ENCODE measurements around the gene CEP170B.

CEP170B gene

DNA sequence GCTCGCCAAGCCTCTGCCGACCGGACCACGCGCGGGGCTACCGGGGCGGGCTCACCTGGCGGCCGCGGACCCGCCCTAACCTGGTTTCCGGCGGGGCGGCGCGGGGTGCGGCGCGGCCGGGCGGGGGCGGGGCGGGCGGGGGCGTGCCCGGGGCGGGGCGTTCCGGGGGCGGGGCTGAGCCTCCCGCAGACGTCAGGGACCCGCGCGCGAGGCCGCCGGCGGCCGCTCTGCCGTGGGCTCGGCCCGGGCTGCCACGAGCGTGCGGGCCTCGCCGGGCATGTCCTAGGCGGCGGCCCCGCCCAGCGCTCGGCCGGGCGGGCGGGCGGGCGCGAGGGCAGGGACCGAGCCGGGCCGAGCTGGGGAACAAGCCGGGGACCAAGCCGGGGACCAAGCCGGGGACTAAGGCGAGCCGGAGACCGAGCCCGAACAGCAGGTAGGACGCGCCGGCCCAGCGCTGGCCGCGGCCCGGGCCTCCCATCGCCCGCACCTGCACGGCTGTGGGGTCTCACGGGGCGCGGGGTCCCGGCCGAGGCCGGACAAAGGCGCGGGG lies at the start of gene CEP170B:
TSS of gene CEP170B (plus strand) at position 188 of the 550 bp plus-strand sequence. CDS start 3,183 bp downstream, outside the sequence.
- H3K36me3 ChIP-seq (ENCODE audit: control insufficient read depth, insufficient read depth, low read length): peaks cover 7% of the 10 kb centered on the region
- peaks cover 6% of the 10 kb centered on the region; the same call in 1 of the 2 replicates for H3K4me1 ChIP-seq (ENCODE audit: control insufficient read depth, insufficient read depth, low read length)
- peak within 1 kb of the TSS; percentile 81 for H3K27ac ChIP-seq (ENCODE audit: low read depth, low read length)
- H3K4me3 ChIP-seq (ENCODE audit: low read depth, low read length): peak within 1 kb of the TSS; percentile 81
- no peaks in the 10 kb centered on the region; the same call in 1 of the 2 replicates for H3K9me3 ChIP-seq (ENCODE audit: control insufficient read depth, insufficient read depth, low read length)
- peaks cover 5% of the 10 kb centered on the region; the same call in 1 of the 2 replicates for H3K27me3 ChIP-seq (ENCODE audit: control insufficient read depth, insufficient read depth, low read length)
- peak within 1 kb of the TSS; percentile 64 for H3K9ac ChIP-seq (ENCODE audit: low read depth, low read length)

DNA sequence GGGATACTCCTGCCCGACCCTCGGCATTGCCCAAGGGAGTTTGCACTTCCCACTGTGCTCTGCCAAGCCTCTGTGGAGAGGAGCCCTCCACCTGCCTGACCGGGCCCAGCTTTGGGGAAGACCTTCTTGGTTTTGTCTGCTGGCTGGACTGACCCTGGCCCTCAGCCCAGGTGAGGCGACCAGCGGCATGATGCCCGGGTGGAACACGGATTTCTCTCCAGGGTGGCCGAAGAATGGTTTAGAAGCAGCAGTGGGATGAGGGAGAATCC lies 48.5 kb upstream of the CEP170B start:
- peak overlapping the region; percentile 89 for H3K9ac ChIP-seq (ENCODE audit: low read depth, low read length)
- peak overlapping the region; percentile 83 for H3K27ac ChIP-seq (ENCODE audit: low read depth, low read length)
- no peaks in the 10 kb centered on the region for H3K36me3 ChIP-seq (ENCODE audit: control insufficient read depth, insufficient read depth, low read length)
- no peaks in the 10 kb centered on the region for H3K9me3 ChIP-seq (ENCODE audit: control insufficient read depth, insufficient read depth, low read length)
- peak overlapping the region; percentile 78 for H3K4me3 ChIP-seq (ENCODE audit: low read depth, low read length)
- H3K27me3 ChIP-seq (ENCODE audit: control insufficient read depth, insufficient read depth, low read length): no peaks in the 10 kb centered on the region
- peaks cover 6% of the 10 kb centered on the region; the same call in 1 of the 2 replicates for H3K4me1 ChIP-seq (ENCODE audit: control insufficient read depth, insufficient read depth, low read length)

GRCh38 chr14:104817930-104818713 lies 46.9 kb upstream of the CEP170B start:
- no peak overlapping the region for H3K27ac ChIP-seq (ENCODE audit: low read depth, low read length)
- H3K36me3 ChIP-seq (ENCODE audit: control insufficient read depth, insufficient read depth, low read length): no peaks in the 10 kb centered on the region
- no peaks in the 10 kb centered on the region for H3K27me3 ChIP-seq (ENCODE audit: control insufficient read depth, insufficient read depth, low read length)
- H3K9me3 ChIP-seq (ENCODE audit: control insufficient read depth, insufficient read depth, low read length): no peaks in the 10 kb centered on the region
- H3K4me1 ChIP-seq (ENCODE audit: control insufficient read depth, insufficient read depth, low read length): peaks cover 6% of the 10 kb centered on the region; the same call in 1 of the 2 replicates
- H3K9ac ChIP-seq (ENCODE audit: low read depth, low read length): no peak overlapping the region
- no peak overlapping the region for H3K4me3 ChIP-seq (ENCODE audit: low read depth, low read length)

DNA sequence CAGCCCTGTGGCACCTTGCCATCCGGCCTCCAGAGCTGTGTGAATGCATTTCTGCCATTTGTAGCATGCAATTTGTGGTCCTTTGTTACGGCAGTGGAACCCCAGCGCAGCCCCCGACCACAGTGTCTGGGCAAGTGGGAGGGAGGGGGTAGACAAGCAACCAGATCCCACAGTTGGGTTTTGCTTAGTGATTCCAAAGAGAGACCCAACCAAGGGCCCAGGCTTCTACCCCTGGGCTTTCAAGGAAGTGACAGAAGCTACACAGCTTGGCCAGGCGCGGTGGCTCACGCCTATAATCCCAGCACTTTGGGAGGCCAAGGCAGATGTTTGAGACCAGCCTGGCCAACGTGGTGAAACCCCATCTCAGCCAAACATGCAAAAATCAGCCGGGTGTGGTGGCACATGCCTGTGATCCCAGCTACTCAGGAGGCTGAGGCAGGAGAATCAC lies 46.3 kb upstream of the CEP170B start:
- H3K4me1 ChIP-seq (ENCODE audit: control insufficient read depth, insufficient read depth, low read length): peaks cover 6% of the 10 kb centered on the region; the same call in 1 of the 2 replicates
- H3K27me3 ChIP-seq (ENCODE audit: control insufficient read depth, insufficient read depth, low read length): no peaks in the 10 kb centered on the region
- H3K4me3 ChIP-seq (ENCODE audit: low read depth, low read length): no peak overlapping the region
- H3K27ac ChIP-seq (ENCODE audit: low read depth, low read length): no peak overlapping the region
- no peaks in the 10 kb centered on the region for H3K9me3 ChIP-seq (ENCODE audit: control insufficient read depth, insufficient read depth, low read length)
- H3K36me3 ChIP-seq (ENCODE audit: control insufficient read depth, insufficient read depth, low read length): no peaks in the 10 kb centered on the region
- no peak overlapping the region for H3K9ac ChIP-seq (ENCODE audit: low read depth, low read length)

DNA sequence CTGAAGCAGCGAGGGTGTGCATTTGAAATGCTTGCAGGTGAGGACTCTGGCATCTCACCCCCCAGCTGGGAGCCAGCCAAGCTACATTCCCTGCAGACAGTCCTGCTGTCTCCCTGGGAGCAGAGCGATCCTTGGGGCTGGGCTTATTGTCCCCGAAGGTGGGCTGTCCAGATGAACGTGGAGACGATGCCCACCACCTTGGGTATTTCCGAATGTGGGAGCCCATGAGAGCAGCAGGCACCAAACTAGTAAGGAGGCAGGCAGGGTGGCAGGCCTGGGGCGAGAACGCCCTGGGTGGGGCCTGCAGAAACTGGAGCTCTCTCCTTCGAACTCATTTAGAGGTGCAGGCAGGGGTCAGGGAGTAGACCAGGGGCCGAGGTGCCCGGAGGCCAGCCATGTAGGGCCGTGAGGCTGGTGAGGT lies 45.7 kb upstream of the CEP170B start:
- H3K36me3 ChIP-seq (ENCODE audit: control insufficient read depth, insufficient read depth, low read length): no peaks in the 10 kb centered on the region
- H3K27me3 ChIP-seq (ENCODE audit: control insufficient read depth, insufficient read depth, low read length): peaks cover 4% of the 10 kb centered on the region
- H3K27ac ChIP-seq (ENCODE audit: low read depth, low read length): no peak overlapping the region
- no peak overlapping the region for H3K4me3 ChIP-seq (ENCODE audit: low read depth, low read length)
- no peaks in the 10 kb centered on the region for H3K9me3 ChIP-seq (ENCODE audit: control insufficient read depth, insufficient read depth, low read length)
- H3K9ac ChIP-seq (ENCODE audit: low read depth, low read length): no peak overlapping the region
- peaks cover 6% of the 10 kb centered on the region; the same call in 1 of the 2 replicates for H3K4me1 ChIP-seq (ENCODE audit: control insufficient read depth, insufficient read depth, low read length)

DNA sequence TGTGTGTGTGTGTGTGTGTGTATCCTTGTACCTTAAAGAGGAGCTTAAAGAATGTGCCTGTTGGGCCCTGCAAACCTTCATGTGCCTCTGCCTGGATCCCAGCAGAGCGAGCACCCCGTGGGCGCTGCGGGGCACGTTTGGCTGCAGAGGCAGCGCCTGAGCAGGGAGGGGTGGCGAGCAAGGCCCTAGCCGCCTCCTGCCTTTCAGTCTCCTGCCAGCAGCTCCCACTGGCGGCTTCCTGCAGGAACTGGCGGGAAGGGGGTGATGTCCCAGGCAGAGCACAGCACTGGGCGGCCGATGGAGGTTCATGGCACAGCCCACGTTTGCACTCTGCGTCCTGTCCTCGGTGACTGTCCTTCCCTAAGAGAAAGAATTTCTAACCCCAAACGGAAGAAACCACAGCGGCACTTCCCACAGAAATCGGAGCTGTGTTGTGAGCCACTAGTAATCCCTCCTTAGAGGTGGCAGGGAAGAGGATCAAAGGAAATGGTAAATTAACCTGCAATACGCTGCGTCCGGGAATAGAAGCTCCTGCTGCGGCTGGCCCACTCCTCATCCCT lies 44.3 kb upstream of the CEP170B start:
- peaks cover 17% of the 10 kb centered on the region for H3K27me3 ChIP-seq (ENCODE audit: control insufficient read depth, insufficient read depth, low read length)
- H3K9ac ChIP-seq (ENCODE audit: low read depth, low read length): no peak overlapping the region
- H3K27ac ChIP-seq (ENCODE audit: low read depth, low read length): no peak overlapping the region
- no peaks in the 10 kb centered on the region for H3K36me3 ChIP-seq (ENCODE audit: control insufficient read depth, insufficient read depth, low read length)
- H3K4me3 ChIP-seq (ENCODE audit: low read depth, low read length): no peak overlapping the region
- peaks cover 6% of the 10 kb centered on the region; the same call in 1 of the 2 replicates for H3K4me1 ChIP-seq (ENCODE audit: control insufficient read depth, insufficient read depth, low read length)
- H3K9me3 ChIP-seq (ENCODE audit: control insufficient read depth, insufficient read depth, low read length): no peaks in the 10 kb centered on the region

GRCh38 chr14:104821229-104821945 lies 43.7 kb upstream of the CEP170B start:
- Histone ChIP-seq H3K27ac (ENCODE audit: low read depth, low read length) (no peak overlapping the region), H3K4me3 (ENCODE audit: low read depth, low read length) (no peak overlapping the region), H3K27me3 (ENCODE audit: control insufficient read depth, insufficient read depth, low read length) (peaks cover 17% of the 10 kb centered on the region), H3K9ac (ENCODE audit: low read depth, low read length) (no peak overlapping the region), H3K9me3 (ENCODE audit: control insufficient read depth, insufficient read depth, low read length) (no peaks in the 10 kb centered on the region), H3K36me3 (ENCODE audit: control insufficient read depth, insufficient read depth, low read length) (no peaks in the 10 kb centered on the region), H3K4me1 (ENCODE audit: control insufficient read depth, insufficient read depth, low read length) (peaks cover 6% of the 10 kb centered on the region; the same call in 1 of the 2 replicates)

GRCh38 chr14:104821971-104822608 lies 43.0 kb upstream of the CEP170B start:
- peaks cover 20% of the 10 kb centered on the region for H3K27me3 ChIP-seq (ENCODE audit: control insufficient read depth, insufficient read depth, low read length)
- no peaks in the 10 kb centered on the region for H3K36me3 ChIP-seq (ENCODE audit: control insufficient read depth, insufficient read depth, low read length)
- H3K27ac ChIP-seq (ENCODE audit: low read depth, low read length): no peak overlapping the region
- no peak overlapping the region for H3K4me3 ChIP-seq (ENCODE audit: low read depth, low read length)
- no peak overlapping the region for H3K9ac ChIP-seq (ENCODE audit: low read depth, low read length)
- no peaks in the 10 kb centered on the region for H3K9me3 ChIP-seq (ENCODE audit: control insufficient read depth, insufficient read depth, low read length)
- H3K4me1 ChIP-seq (ENCODE audit: control insufficient read depth, insufficient read depth, low read length): peaks cover 6% of the 10 kb centered on the region; the same call in 1 of the 2 replicates

DNA sequence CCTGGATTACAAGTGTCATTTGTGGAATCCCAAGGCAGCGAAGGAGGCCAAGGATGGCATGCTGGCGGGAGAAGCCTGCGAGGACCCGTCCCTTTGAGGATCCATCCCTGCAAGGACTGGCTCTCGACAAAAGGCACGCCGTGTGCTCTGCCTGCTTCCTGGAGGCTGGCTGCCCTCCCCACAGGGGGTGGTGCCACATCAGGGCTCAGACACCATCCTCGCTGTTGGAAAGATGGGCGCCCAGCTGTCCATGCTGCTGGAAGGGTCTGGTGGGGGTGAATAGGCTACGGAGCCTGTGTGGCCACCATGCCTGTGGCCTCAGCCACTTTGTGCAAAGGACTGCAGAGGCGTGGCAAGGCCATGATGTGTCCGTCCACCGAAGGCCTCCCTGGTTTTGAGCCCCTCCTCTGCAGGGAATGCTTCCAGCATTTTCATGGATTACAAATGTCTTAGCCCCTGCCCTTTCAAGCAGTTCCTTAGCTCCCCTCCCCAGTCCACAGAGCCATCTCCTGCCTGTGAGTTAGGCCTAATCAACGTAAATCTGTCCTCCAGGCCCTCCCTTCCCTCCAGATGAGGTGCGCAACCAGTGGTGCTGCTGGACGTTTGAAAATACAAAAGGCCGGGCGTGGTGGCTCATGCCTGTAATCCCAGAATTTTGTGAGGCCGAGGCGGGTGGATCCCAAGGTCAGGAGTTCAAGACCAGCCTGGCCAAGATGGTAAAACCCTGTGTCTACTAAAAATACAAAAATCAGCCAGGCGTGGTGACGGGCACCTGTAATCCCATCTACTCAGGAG lies 42.0 kb upstream of the CEP170B start:
- no peak overlapping the region for H3K4me3 ChIP-seq (ENCODE audit: low read depth, low read length)
- peaks cover 6% of the 10 kb centered on the region; the same call in 1 of the 2 replicates for H3K4me1 ChIP-seq (ENCODE audit: control insufficient read depth, insufficient read depth, low read length)
- no peak overlapping the region for H3K27ac ChIP-seq (ENCODE audit: low read depth, low read length)
- no peak overlapping the region for H3K9ac ChIP-seq (ENCODE audit: low read depth, low read length)
- no peaks in the 10 kb centered on the region for H3K36me3 ChIP-seq (ENCODE audit: control insufficient read depth, insufficient read depth, low read length)
- H3K27me3 ChIP-seq (ENCODE audit: control insufficient read depth, insufficient read depth, low read length): peaks cover 24% of the 10 kb centered on the region
- no peaks in the 10 kb centered on the region for H3K9me3 ChIP-seq (ENCODE audit: control insufficient read depth, insufficient read depth, low read length)
